Smooth muscle cell (in vitro differentiated cells): ENCODE data around the gene GAP43. TPM values are rescaled to one million over a fixed set of nuclear protein-coding genes. Genes with fewer than 3 reads are reported as not detected.

Source experiments
- DNase-seq: peaks from one replicate; lab custom pipeline; 2025; ENCODE audit not compliant: unreplicated experiment; lab: John Stamatoyannopoulos, UW
- H2AFZ ChIP-seq: fragments of 200-600 bp; sonication (generic); 2 replicates; pipeline ENCODE4 v1.6.0; 2016; ENCODE audit warnings: antibody characterized with exemption, low read depth, mild to moderate bottlenecking
- H3F3A ChIP-seq: fragments of 200-600 bp; sonication (generic); 2 replicates; pipeline ENCODE4 v1.6.0; 2017; ENCODE audit warnings: antibody characterized with exemption, low read depth
- H3K27ac ChIP-seq: fragments of 200-600 bp; sonication (generic); 2 replicates; pipeline ENCODE4 v1.5.1; 2016; ENCODE audit warnings: low read depth, mild to moderate bottlenecking
- H3K27me3 ChIP-seq: fragments of 200-600 bp; sonication (generic); 2 replicates; pipeline ENCODE4 v1.6.1; 2016; ENCODE audit warnings: low read depth, mild to moderate bottlenecking
- H3K36me3 ChIP-seq: fragments of 200-600 bp; sonication (generic); 2 replicates; pipeline ENCODE4 v1.5.1; 2016; ENCODE audit warnings: low read depth
- H3K4me1 ChIP-seq: fragments of 200-600 bp; sonication (generic); 2 replicates; pipeline ENCODE4 v1.5.1; 2016; ENCODE audit warnings: low read depth
- H3K4me2 ChIP-seq: fragments of 200-600 bp; sonication (generic); 2 replicates; pipeline ENCODE4 v1.6.0; 2016; ENCODE audit warnings: mild to moderate bottlenecking
- H3K4me3 ChIP-seq: fragments of 200-600 bp; sonication (generic); 2 replicates; pipeline ENCODE4 v1.5.1; 2016; ENCODE audit warnings: mild to moderate bottlenecking
- H3K79me2 ChIP-seq: fragments of 200-600 bp; sonication (generic); 2 replicates; pipeline ENCODE4 v1.6.0; 2016; ENCODE audit warnings: low read depth, mild to moderate bottlenecking
- H3K9ac ChIP-seq: fragments of 200-600 bp; sonication (generic); 2 replicates; pipeline ENCODE4 v1.6.0; 2016; ENCODE audit warnings: low read depth
- H3K9me3 ChIP-seq: fragments of 200-600 bp; sonication (generic); replicated peaks from 2 replicates; pipeline ENCODE4 v1.5.1; 2016; ENCODE audit warnings: low read depth
- H4K20me1 ChIP-seq: fragments of 200-600 bp; sonication (generic); 2 replicates; pipeline ENCODE4 v1.6.0; 2016; ENCODE audit warnings: low read depth
- WGBS: methylation state at CpG from one replicate; pipeline ENCODE4 v1.1.7; 2016; ENCODE audit warnings: low lambda C conversion rate; 5-methylcytosine and 5-hydroxymethylcytosine counted together
- polyA plus RNA-seq: library from polyadenylated mRNA; unstranded; fragments of >200 nt; fragmentation: Nextera tagmentation; extraction: Ambion mirVana; gene quantifications from 2 replicates; pipeline ENCODE4 v1.2.1, GENCODE V29; 2016
- total RNA-seq: library from RNA; depleted of rRNA; stranded (reverse); fragments of >200 nt; gene quantifications from 2 replicates; pipeline ENCODE4 v1.2.3, GENCODE V29; 2014
- TF ChIP-seq, protein P1 (sequence below): fragments of 200-600 bp; sonication (generic); IDR thresholded peaks from 2 replicates; pipeline ENCODE4 v1.5.1; 2017; ENCODE audit warnings: borderline replicate concordance, mild to moderate bottlenecking, antibody characterized with exemption; ENCODE audit not compliant: insufficient read depth, poor library complexity, severe bottlenecking

Gene GAP43
- total and polyA plus RNA-seq, 2 experiments from 2014 or later = 5.3 to 11.7 TPM

- no peak overlapping the region for H3K4me2 ChIP-seq
- H3K9me3 ChIP-seq = no peaks in the 10 kb centered on the region
- H2AFZ ChIP-seq = no peak overlapping the region
- no peaks in the 10 kb centered on the region for H3K27me3 ChIP-seq
- H3K9ac ChIP-seq = no peak overlapping the region
- no peaks in the 10 kb centered on the region for H3F3A ChIP-seq
- TF ChIP-seq, protein P1, sequence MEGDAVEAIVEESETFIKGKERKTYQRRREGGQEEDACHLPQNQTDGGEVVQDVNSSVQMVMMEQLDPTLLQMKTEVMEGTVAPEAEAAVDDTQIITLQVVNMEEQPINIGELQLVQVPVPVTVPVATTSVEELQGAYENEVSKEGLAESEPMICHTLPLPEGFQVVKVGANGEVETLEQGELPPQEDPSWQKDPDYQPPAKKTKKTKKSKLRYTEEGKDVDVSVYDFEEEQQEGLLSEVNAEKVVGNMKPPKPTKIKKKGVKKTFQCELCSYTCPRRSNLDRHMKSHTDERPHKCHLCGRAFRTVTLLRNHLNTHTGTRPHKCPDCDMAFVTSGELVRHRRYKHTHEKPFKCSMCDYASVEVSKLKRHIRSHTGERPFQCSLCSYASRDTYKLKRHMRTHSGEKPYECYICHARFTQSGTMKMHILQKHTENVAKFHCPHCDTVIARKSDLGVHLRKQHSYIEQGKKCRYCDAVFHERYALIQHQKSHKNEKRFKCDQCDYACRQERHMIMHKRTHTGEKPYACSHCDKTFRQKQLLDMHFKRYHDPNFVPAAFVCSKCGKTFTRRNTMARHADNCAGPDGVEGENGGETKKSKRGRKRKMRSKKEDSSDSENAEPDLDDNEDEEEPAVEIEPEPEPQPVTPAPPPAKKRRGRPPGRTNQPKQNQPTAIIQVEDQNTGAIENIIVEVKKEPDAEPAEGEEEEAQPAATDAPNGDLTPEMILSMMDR = no peak
- no peaks in the 10 kb centered on the region for H3K4me1 ChIP-seq
- no peaks in the 10 kb centered on the region for H4K20me1 ChIP-seq
- no peak for DNase-seq
- WGBS = 88% methylated on average over 7 of the region's 7 CpGs
- H3K79me2 ChIP-seq = no peaks in the 10 kb centered on the region
- H3K27ac ChIP-seq = no peak overlapping the region
- no peaks in the 10 kb centered on the region for H3K36me3 ChIP-seq
- no peak overlapping the region for H3K4me3 ChIP-seq
Measured at GRCh38 chr3:115688418-115688817, 65.1 kb downstream of the GAP43 start.

DNA sequence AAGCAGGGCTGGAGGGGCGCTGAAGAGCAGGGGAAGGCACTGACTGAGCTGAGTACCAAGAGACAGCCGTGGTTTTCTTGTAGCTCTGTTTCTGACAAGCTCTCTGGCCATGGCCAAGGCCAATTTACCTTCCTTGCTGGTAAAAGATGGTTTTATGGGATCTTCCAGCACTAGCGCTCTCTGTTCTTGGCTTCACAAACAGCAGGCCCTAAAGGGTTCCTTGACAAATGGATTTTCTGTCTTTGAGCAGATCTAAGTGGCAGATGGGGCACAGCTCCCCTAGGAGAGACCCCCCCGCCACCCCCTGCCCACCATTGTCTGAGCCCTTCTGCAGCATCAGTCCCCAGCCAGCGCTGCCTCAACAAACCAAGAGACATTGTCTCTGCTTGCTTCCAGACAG lies 66.6 kb downstream of the GAP43 start:
- Histone ChIP-seq H4K20me1 (no peaks in the 10 kb centered on the region), H3K9ac (no peak overlapping the region), H3K4me1 (no peaks in the 10 kb centered on the region), H3K9me3 (no peaks in the 10 kb centered on the region), H3K79me2 (no peaks in the 10 kb centered on the region), H3K27ac (no peak overlapping the region), H3F3A (no peaks in the 10 kb centered on the region), H2AFZ (no peak overlapping the region), H3K4me2 (no peak overlapping the region), H3K36me3 (no peaks in the 10 kb centered on the region), H3K4me3 (no peak overlapping the region), H3K27me3 (no peaks in the 10 kb centered on the region)
- TF ChIP-seq, protein P1 = no peak
- 80% methylated on average over 5 of the region's 5 CpGs for WGBS
- DNase-seq = no peak

- no peak overlapping the region for H3K4me3 ChIP-seq
- H3K36me3 ChIP-seq = no peaks in the 10 kb centered on the region
- H3F3A ChIP-seq = no peaks in the 10 kb centered on the region
- DNase-seq = no peak
- H3K4me2 ChIP-seq = no peak overlapping the region
- no peak overlapping the region for H3K9ac ChIP-seq
- WGBS = 90% methylated on average over 4 of the region's 4 CpGs
- peak overlapping the region; percentile 19 for H2AFZ ChIP-seq
- no peaks in the 10 kb centered on the region for H3K27me3 ChIP-seq
- H4K20me1 ChIP-seq = no peaks in the 10 kb centered on the region
- H3K4me1 ChIP-seq = no peaks in the 10 kb centered on the region
- no peaks in the 10 kb centered on the region for H3K9me3 ChIP-seq
- H3K27ac ChIP-seq = no peak overlapping the region
- TF ChIP-seq, protein P1 = no peak
- H3K79me2 ChIP-seq = no peaks in the 10 kb centered on the region
Measured at GRCh38 chr3:115691964-115692363, 68.7 kb downstream of the GAP43 start.

GRCh38 chr3:115692887-115693524 lies 69.7 kb downstream of the GAP43 start:
- H3K27ac ChIP-seq = no peak overlapping the region
- H3K9ac ChIP-seq = no peak overlapping the region
- H3F3A ChIP-seq = no peaks in the 10 kb centered on the region
- peak overlapping the region; percentile 56 for H3K4me2 ChIP-seq
- no peaks in the 10 kb centered on the region for H3K79me2 ChIP-seq
- no peaks in the 10 kb centered on the region for H4K20me1 ChIP-seq
- H3K4me1 ChIP-seq = no peaks in the 10 kb centered on the region
- peak overlapping the region; percentile 90 for H2AFZ ChIP-seq
- DNase-seq = peak; percentile 22
- H3K27me3 ChIP-seq = no peaks in the 10 kb centered on the region
- TF ChIP-seq, protein P1 = peak; percentile 76
- H3K9me3 ChIP-seq = no peaks in the 10 kb centered on the region
- WGBS = 21% methylated on average over 8 of the region's 8 CpGs
- H3K4me3 ChIP-seq = no peak overlapping the region
- no peaks in the 10 kb centered on the region for H3K36me3 ChIP-seq
